ENCODE data around the gene MRPL42.
A peak's percentile ranks its signal among the peaks of the same experiment; 100 is the strongest.
"Not testable (repeated sequence)": the region's sequence is repeated elsewhere in the genome, so short reads cannot be mapped to it uniquely, and the experiment has no call there.

MRPL42 gene

GRCh38 chr12:93467351-93468007 lies at the start of gene MRPL42:
Gene MRPL42, plus strand, starts transcription at chr12:93467514. Its CDS starts 1,772 bp downstream, at chr12:93469286.
- peak; percentile 93 for DNase-seq

DNA sequence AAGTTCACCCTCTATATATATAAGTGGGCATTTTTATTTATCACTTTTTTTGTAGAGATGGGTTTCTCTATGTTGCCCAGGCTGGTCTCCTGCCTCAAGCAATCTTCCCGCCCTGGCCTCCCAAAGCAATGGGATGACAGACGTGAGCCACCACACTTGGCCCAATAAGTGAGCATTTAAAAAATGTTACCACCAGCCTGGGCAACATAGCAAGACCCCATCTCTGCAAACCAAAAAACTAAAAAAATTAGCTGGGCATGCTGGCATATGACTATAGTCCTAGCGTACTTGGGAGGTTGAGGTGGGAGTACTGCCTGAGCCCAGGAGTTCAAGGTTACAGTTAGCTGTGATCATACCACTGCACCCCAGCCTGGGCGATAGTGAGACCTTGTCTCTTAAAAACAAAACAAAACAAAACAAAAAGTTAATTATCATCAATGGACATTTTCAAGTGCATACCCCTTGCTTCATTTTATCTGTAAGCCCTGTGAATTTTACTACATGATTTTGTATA lies 49.3 kb upstream of the MRPL42 start:
- no peak for DNase-seq

DNA sequence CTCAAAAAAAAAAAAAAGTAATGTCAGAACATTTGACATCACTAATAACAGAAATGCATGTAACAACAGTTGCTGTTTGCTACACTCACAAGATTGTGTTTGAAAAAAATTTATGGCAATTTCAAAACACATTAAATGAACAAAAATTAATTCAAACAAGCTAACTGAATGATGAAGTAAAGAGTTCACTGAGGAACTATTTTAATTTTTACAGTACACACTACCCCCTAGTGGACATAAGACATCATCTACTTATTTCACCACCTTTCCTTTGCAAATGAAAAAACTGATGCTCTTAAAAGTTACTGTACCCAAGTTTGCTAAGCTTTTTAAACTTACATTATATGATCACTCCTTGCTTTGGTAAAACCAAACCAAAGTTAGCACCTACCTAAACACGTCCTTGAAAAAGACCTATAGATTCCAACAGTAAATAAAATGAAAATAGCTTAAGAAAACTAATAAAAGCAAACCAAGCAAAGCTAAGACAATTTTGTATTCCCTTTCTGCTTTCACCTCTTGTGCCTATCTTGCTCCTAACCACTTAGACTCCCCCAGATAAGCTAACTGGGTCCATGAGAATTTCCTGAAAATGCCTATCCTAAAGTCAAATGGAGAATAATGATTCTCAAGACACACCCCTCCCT lies 47.8 kb upstream of the MRPL42 start:
- no peak for DNase-seq

- DNase-seq = no peak
Observed at GRCh38 chr12:93422050-93422449, 45.3 kb upstream of the MRPL42 start.

DNA sequence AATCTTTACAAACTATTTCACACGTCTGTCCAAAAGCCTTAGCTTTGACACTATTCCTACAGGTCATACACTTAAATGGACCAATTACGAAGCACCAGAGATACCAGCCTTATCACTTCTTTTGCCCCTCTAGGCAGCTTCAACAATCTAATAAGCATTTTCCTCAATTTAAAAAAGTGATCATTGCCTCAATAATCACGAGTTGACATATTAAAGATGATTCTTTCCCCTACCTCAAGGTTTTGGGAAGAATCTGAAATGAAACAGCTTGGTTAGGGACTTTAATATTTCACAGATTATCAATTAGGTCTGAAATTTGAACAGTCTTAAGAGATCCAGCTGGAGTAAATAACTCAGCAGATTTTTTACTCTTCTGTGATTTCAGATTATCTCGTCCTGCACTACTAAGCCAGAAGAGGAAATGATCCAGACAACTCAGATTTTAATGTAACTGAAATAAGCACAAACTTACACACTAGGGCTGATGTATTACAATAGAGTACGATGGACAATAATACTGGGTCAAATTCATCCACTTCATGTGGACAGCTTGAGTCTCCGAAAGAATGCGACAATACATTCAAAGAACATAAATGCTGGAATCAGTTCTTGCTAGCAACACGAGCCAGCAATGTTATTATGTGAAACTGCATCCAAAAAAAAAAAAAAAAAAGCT lies 41.4 kb upstream of the MRPL42 start:
- DNase-seq = no peak

GRCh38 chr12:93426412-93426805 lies 40.9 kb upstream of the MRPL42 start:
- no peak for DNase-seq

GRCh38 chr12:93427779-93428564 lies 39.3 kb upstream of the MRPL42 start:
- DNase-seq = no peak

GRCh38 chr12:93429448-93429847 lies 37.9 kb upstream of the MRPL42 start:
- DNase-seq = no peak

GRCh38 chr12:93429852-93430251 lies 37.5 kb upstream of the MRPL42 start:
- no peak for DNase-seq

GRCh38 chr12:93430280-93430679 lies 37.0 kb upstream of the MRPL42 start:
- no peak for DNase-seq

DNA sequence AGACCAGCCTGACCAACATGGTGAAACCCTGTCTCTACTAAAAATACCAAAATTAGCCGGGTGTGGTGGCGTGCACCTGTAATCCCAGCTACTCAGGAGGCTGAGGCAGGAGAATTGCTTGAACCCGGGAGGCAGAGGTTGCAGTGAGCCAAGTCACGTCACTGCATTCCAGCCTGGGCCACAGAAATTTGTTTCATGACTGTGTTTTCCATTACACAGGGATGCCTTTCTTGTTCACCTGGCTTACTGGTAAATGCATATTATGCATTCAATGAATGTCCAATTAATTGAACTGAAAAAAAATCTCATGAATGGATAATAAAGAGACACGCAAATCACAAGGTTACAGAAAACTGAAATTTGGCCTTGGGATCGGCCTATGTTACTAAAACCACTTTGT lies 35.3 kb upstream of the MRPL42 start:
- DNase-seq = not testable (repeated sequence)

DNA sequence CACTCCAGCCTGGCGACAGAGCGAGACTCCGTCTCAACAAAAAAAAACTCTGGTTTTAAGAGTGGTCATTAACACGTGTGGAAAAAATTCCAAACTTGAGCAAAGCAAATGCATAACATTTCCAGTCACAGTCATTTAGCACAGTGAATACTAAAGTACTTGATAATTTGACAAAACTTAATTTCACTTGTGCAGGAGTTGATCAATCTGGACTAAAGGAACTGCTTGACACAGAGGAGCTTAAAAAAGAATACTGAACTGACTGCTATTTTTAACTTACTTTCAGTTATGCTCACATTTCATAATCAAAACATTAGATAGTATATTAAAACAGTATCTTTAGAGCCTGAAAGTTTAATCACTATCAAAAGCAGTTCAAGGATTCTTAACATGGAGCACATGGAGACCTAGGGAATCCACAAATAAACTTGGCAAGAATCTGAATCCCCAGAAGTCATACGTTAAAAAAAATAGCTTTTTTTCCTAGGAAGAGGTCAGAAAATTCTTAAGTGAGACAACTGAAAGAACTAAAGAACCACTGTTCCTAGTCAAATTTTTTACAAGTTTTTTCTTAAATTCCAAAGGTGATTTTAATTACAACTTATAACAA lies 33.0 kb upstream of the MRPL42 start:
- DNase-seq = no peak

- DNase-seq = no peak
Observed at GRCh38 chr12:93438266-93439050, 28.9 kb upstream of the MRPL42 start.

DNA sequence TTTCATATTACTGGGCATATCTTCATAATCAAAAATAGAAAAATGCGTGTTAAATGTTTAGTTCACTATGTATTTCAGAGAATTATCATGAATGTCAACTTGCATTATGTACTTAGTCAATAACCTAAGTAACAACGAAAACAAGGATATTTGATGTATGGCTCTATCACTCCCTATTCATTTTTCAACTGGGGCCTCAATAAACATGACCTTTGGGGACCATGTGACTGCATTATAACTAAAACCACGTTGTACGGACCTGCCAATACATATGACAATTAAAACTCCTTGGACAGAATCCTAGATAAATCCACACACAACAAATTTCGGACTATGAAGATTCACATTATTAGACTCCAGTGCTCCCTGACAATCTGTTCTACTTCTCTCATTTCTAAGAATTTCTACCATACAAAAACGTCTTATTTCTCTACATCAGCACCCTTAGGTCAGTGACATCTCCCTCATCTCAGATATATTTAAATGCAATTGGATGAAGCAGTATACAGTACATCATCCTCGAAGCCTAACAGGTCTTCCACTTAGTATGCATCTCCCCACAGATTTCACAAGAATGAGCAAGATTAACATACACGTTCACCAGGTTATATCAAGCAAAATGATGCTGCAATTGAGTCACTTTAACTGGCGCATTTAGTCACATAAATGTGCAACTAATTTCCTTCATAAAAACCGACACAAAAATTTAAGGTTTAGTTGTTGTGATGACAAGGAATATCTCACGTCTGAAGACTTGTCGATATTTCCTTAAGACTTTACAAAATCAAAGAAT lies 27.1 kb upstream of the MRPL42 start:
- DNase-seq = no peak

DNA sequence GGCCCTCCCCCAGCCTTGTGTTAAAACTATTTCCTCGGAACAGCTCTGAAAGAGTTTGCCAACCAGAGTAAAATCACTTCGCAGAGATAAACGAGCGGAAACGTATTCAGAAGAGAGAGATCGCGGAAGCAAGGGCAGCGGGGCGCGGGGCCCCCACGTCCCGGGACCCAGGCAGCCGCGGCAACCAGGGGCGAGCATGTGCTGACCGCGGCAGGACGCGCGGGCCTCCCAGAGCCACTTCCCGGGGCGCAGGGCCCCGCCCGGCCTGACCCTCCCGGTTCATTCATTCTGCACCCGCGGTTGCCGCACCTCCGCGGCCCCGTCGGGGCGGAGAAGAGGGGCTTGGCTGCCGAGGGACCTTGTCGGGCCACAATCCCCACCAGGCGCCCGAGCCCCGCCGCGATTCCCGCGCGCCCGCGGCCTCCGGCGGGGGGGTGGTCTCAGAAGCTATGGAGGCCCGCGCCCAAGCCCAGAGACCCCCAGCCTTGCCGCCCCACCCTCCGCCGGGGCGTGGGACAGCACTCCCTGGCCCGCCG lies 26.2 kb upstream of the MRPL42 start:
- peak; percentile 34 for DNase-seq

DNA sequence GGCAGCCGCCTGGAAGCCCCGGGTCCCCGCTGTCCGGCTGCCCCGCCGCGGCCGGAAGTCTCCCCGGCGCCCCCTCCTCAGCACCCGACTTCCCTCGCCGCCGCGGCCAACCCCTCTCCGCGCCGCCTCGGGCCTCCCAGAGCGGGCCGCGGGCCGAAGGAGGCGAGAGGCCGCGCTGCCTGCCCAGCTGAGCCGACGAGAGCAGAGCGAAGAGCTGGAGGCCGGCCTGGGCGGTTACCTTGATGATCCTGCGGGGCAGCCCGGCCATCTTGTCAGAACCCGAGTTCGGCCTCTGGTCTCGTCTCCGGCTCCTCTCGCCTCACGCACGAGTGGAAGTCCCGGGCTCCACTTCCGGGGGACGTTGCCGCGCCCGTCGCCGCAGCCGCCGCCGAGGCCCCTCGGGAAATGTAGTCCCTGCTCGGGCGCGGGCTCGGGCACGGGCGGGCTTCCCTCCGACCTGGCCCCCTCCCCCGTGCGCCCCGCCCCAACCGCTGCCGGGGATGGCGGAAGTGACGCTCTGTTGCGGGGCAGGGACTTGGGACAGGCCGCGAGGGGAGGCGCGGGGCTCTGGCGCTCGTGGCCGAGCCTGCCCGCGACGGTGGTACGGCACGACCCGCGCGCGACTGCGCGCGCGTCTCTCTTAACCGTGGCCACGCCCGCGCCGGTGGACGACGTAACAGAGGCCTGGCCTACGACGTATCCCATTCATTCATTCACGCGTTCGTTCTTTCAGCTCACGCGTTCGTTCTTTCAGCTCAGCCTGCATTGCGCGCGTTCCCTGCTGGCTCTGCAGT lies 25.5 kb upstream of the MRPL42 start, which contains the start of gene UBE2N:
Gene UBE2N, minus strand, starts transcription at position 331 of the 794 bp plus-strand sequence. Its CDS starts 63 bp downstream, at position 268.
- peak; percentile 96 for DNase-seq

GRCh38 chr12:93442411-93443340 lies 24.6 kb upstream of the MRPL42 start:
- DNase-seq = no peak

- DNase-seq = no peak
Observed at GRCh38 chr12:93443576-93443975, 23.7 kb upstream of the MRPL42 start.
